Hepatocyte (in vitro differentiated cells): ENCODE measurements around the gene JDP2. TPM values are rescaled to one million over a fixed set of nuclear protein-coding genes. Genes with fewer than 3 reads are reported as not detected.

Experiments used
- DNase-seq: peaks from one replicate; pipeline ENCODE4 v3.0.0-alpha.2; 2016; ENCODE audit warnings: low spot score
- H2AFZ ChIP-seq: fragments of 200-600 bp; sonication (generic); 2 replicates; pipeline ENCODE4 v1.6.0; 2016; ENCODE audit warnings: antibody characterized with exemption, mild to moderate bottlenecking
- H3K27ac ChIP-seq: fragments of 200-600 bp; sonication (generic); 2 replicates; pipeline ENCODE4 v1.5.1; 2016; ENCODE audit warnings: mild to moderate bottlenecking
- H3K27me3 ChIP-seq: fragments of 200-600 bp; sonication (generic); 2 replicates; pipeline ENCODE4 v1.6.1; 2016
- H3K36me3 ChIP-seq: fragments of 200-600 bp; sonication (generic); replicated peaks from 2 replicates; pipeline ENCODE4 v1.5.1; 2016; ENCODE audit warnings: low read depth; ENCODE audit not compliant: insufficient read depth
- H3K4me1 ChIP-seq: fragments of 200-600 bp; sonication (generic); 2 replicates; pipeline ENCODE4 v1.5.1; 2016; ENCODE audit warnings: mild to moderate bottlenecking, moderate library complexity; ENCODE audit not compliant: insufficient read depth
- H3K4me2 ChIP-seq: fragments of 200-600 bp; sonication (generic); 2 replicates; pipeline ENCODE4 v1.6.0; 2016
- H3K4me3 ChIP-seq: fragments of 200-600 bp; sonication (generic); 2 replicates; pipeline ENCODE4 v1.5.1; 2016; ENCODE audit warnings: mild to moderate bottlenecking
- H3K79me2 ChIP-seq: fragments of 200-600 bp; sonication (generic); 2 replicates; pipeline ENCODE4 v1.6.0; 2017; ENCODE audit warnings: mild to moderate bottlenecking
- H3K9me2 ChIP-seq: fragments of 200-600 bp; sonication (generic); replicated peaks from 2 replicates; pipeline ENCODE4 v1.6.0; 2017; ENCODE audit warnings: mild to moderate bottlenecking; ENCODE audit not compliant: insufficient read depth
- H3K9me3 ChIP-seq: fragments of 200-600 bp; sonication (generic); 2 replicates; pipeline ENCODE4 v1.5.1; 2016; ENCODE audit warnings: low read depth, mild to moderate bottlenecking
- H4K20me1 ChIP-seq: fragments of 200-600 bp; sonication (generic); 2 replicates; pipeline ENCODE4 v1.6.0; 2016; ENCODE audit warnings: mild to moderate bottlenecking; ENCODE audit not compliant: insufficient read depth, poor library complexity, severe bottlenecking
- EZH2 ChIP-seq: fragments of 200-600 bp; sonication (generic); IDR thresholded peaks from 2 replicates; pipeline ENCODE4 v1.6.1; 2016; ENCODE audit warnings: antibody characterized with exemption, mild to moderate bottlenecking, borderline replicate concordance
- EZH2phosphoT487 ChIP-seq: fragments of 200-600 bp; sonication (generic); IDR thresholded peaks from one replicate; pipeline ENCODE4 v1.6.1; 2018; ENCODE audit warnings: antibody characterized with exemption, mild to moderate bottlenecking, low read depth, moderate library complexity; ENCODE audit not compliant: unreplicated experiment, severe bottlenecking
- WGBS: methylation state at CpG from one replicate; pipeline ENCODE4 v1.1.6; 2016; ENCODE audit warnings: low lambda C conversion rate; ENCODE audit errors: missing lambda C conversion rate; 5-methylcytosine and 5-hydroxymethylcytosine counted together
- polyA plus RNA-seq: library from polyadenylated mRNA; unstranded; fragments of >200 nt; fragmentation: Nextera tagmentation; extraction: Ambion mirVana; gene quantifications from 2 replicates; pipeline ENCODE4 v1.2.1, GENCODE V29; 2016
- total RNA-seq: library from RNA; depleted of rRNA; stranded (reverse); fragments of >200 nt; gene quantifications from 2 replicates; pipeline ENCODE4 v1.2.3, GENCODE V29; 2014
- TF ChIP-seq, protein P1 (sequence below): fragments of 200-600 bp; sonication (generic); IDR thresholded peaks from 2 replicates; pipeline ENCODE4 v1.5.1; 2016; ENCODE audit warnings: antibody characterized with exemption, mild to moderate bottlenecking; ENCODE audit not compliant: poor library complexity

The JDP2 gene
- total and polyA plus RNA-seq, 2 experiments from 2014 or later, result 68.9 to 85.4 TPM

DNA sequence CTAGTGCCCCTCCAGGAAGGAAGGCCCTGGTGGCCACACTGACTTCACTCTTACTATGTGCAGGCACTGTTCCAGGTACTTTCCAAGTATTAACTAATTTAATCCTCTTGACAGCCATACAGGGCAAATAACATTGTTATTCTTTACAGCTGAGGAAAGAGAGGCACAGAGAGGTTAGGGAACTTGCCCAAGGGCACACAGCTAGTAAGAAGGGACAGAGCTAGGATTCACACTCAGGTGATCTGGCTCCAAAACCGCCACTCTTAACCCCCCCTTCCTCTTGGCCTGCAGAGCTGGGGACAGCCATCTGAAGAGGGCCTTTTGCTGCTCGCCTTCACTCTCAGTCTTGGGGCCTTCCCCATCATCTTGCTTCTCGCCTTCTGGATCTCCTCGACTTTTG lies 4.0 kb downstream of the JDP2 start:
- no peaks in the 10 kb centered on the region for H3K9me3 ChIP-seq
- H3K27me3 ChIP-seq, result no peaks in the 10 kb centered on the region
- peaks cover 61% of the 10 kb centered on the region for H4K20me1 ChIP-seq
- TF ChIP-seq EZH2phosphoT487 (no peak), EZH2 (no peak)
- TF ChIP-seq, protein P1, sequence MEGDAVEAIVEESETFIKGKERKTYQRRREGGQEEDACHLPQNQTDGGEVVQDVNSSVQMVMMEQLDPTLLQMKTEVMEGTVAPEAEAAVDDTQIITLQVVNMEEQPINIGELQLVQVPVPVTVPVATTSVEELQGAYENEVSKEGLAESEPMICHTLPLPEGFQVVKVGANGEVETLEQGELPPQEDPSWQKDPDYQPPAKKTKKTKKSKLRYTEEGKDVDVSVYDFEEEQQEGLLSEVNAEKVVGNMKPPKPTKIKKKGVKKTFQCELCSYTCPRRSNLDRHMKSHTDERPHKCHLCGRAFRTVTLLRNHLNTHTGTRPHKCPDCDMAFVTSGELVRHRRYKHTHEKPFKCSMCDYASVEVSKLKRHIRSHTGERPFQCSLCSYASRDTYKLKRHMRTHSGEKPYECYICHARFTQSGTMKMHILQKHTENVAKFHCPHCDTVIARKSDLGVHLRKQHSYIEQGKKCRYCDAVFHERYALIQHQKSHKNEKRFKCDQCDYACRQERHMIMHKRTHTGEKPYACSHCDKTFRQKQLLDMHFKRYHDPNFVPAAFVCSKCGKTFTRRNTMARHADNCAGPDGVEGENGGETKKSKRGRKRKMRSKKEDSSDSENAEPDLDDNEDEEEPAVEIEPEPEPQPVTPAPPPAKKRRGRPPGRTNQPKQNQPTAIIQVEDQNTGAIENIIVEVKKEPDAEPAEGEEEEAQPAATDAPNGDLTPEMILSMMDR, result no peak
- H3K27ac ChIP-seq, result no peak overlapping the region
- no peaks in the 10 kb centered on the region for H3K9me2 ChIP-seq
- no peak overlapping the region for H3K4me3 ChIP-seq
- H3K4me2 ChIP-seq, result peak overlapping the region; percentile 87
- H2AFZ ChIP-seq, result no peak overlapping the region
- 95% methylated on average over 4 of the region's 4 CpGs for WGBS
- peaks cover 53% of the 10 kb centered on the region for H3K4me1 ChIP-seq
- no peak for DNase-seq
- H3K79me2 ChIP-seq, result peaks cover 75% of the 10 kb centered on the region
- no peaks in the 10 kb centered on the region for H3K36me3 ChIP-seq

DNA sequence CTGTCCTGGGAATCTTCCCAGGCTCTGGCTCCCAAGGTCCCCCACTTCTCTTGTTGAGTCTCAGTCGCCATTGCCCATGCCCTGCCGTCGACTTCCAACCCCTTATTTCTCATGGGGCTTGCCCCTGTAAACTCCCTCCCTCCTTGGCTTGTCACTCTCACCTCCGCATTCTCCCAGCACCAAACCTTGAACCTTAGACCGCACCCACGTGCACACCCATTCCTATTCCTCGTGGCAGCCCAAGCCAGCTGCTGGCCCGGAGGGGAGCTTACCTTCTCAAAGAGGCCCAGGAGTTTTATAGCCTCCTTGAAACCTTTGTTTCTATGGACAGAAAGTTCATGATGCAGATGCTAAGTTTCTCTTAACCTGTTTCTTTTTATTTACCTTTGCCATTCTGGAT lies 4.6 kb downstream of the JDP2 start:
- Histone ChIP-seq H3K27me3 (no peaks in the 10 kb centered on the region), H3K79me2 (peaks cover 79% of the 10 kb centered on the region), H2AFZ (no peak overlapping the region), H3K4me3 (no peak overlapping the region), H3K9me3 (no peaks in the 10 kb centered on the region), H3K4me2 (no peak overlapping the region), H3K36me3 (no peaks in the 10 kb centered on the region), H3K27ac (no peak overlapping the region), H3K4me1 (peaks cover 47% of the 10 kb centered on the region), H4K20me1 (peaks cover 66% of the 10 kb centered on the region), H3K9me2 (no peaks in the 10 kb centered on the region)
- no peak for DNase-seq
- TF ChIP-seq EZH2, result no peak
- TF ChIP-seq, protein P1, result no peak
- no peak for TF ChIP-seq EZH2phosphoT487
- 87% methylated on average over 8 of the region's 8 CpGs for WGBS

DNA sequence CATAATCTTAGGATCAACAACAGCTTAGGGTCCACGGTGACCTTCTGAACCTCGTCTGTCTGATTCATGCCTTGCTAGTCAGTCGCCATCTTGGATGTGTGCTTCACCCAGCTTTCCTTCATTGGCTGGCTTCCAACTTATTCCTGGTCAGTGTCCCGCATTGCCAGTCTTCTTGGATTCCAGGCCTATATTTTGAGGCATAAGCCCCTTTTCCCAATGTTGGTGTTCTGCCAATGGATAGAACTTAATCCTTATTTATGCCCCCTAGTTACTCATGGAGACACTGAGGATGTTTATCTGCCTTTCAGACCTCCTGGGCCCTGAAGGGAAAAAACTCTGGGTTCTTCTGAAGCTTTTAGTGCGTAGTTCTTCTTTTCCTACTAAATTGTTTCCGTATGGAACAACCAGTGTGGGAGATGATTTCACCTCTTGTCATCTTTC lies 5.8 kb downstream of the JDP2 start:
- peaks cover 46% of the 10 kb centered on the region for H3K4me1 ChIP-seq
- peak overlapping the region; percentile 64 for H3K27ac ChIP-seq
- H4K20me1 ChIP-seq, result peaks cover 73% of the 10 kb centered on the region
- H3K4me2 ChIP-seq, result peak overlapping the region; percentile 28
- no peaks in the 10 kb centered on the region for H3K27me3 ChIP-seq
- H3K9me3 ChIP-seq, result no peaks in the 10 kb centered on the region
- no peak overlapping the region for H3K4me3 ChIP-seq
- no peaks in the 10 kb centered on the region for H3K9me2 ChIP-seq
- DNase-seq, result peak; percentile 47
- TF ChIP-seq EZH2 (no peak), EZH2phosphoT487 (no peak)
- TF ChIP-seq, protein P1, result no peak
- WGBS, result 55% methylated on average over 6 of the region's 6 CpGs
- peaks cover 86% of the 10 kb centered on the region for H3K79me2 ChIP-seq
- H3K36me3 ChIP-seq, result no peaks in the 10 kb centered on the region
- no peak overlapping the region for H2AFZ ChIP-seq
